GM18909 (cell line): ENCODE data around the gene EDAR.
A peak's percentile ranks its signal among the peaks of the same experiment; 100 is the strongest.

ENCODE experiments used
- ATAC-seq: cut with Tn5 transposase; IDR thresholded peaks from one replicate; pipeline ENCODE4 v1.9.1; 2021; ENCODE audit warnings: mild to moderate bottlenecking; ENCODE audit not compliant: unreplicated experiment, poor library complexity

EDAR gene

DNA sequence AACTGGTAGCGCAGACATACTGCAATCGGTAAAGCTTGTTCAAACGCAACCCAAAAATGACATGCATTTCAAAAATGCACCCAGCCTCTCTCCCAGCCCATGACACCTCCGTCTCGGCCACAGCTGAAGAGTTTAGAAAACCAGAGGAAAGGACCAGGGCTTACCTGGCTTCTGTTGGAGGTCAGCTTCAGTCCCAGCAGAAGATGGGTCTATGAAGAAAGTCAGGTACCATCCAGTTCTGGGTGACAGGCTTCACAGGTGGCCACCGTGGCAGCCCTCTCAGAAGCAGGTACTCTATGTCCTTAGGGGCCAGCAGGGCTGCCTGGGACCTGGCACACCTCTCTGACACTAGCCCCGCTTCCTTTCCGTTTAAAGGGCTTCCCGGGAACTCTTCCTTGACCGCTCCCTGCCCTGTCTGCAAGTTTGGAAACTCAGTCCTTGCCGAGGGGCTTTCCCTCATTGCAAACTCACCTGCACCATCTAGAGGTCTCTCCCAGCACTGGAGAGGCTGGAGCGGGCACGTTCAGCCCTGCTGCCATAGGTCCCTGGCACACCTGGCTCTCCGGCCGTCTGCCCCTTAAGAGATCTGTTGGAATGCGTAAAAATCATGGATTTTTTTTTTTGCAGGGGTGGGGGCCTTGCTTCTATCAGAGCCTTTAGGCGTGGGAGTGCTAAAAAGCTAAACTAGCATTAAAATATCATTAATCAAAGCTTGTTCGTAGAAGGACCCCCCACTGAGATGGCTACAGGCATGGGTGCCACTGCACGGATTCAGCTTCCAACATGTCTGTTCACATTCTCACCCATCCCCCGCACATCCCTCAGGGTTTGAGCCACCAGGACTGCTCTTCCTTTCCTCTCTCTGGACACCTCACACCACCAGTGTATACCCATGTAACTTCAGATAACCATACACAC is at the start of gene EDAR:
TSS of gene EDAR (minus strand) at position 425 of the 918 bp plus-strand sequence. CDS start 58,206 bp downstream, outside the sequence.
- ATAC-seq = no peak

DNA sequence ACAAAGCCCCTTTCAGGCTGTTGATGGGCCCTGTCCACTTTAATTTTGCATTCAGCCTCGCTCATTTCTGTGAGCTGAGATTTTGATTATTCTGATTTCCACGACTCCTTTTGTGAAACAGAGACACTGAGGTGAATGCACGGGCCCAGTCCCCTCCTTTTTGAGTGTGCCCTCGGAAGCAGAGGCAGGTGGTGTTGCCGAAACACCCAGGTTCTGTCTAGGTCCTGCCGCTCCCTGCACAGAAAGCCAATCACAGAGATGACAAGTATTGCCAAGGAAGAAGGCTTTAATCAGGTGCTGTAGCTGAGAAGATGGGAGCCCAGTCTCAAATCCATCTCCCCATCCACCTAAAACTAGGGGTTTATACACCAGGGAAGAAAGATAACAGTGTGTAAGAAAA is 44.2 kb upstream of the EDAR start:
- no peak for ATAC-seq

DNA sequence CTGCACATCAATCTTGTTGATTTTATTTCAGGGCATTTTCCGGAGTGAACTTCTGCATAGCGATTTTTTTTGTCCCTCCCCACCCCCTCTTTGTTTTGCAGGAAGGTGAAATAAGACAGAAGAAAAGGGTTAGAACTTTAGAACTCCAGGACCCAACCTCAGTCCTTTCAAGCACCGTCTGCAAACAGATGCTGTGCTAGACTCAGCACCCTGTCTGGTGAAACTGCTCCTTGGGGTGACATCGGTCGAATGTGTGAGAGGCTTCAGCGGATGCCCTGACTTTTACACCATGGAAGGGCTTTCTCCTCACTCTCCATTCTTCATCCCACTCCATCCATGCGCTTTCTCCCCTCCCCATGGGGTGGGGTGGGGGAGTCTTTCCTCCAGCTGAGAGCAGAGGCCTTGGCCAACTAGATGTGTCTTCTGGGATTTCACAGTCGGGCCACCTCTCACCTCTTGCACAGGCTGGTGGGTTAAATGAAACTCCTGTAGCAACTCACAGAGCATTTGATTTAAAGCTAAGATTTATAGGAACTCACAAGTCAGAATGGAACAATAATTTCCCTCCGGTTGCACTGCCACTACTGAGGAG is 43.3 kb upstream of the EDAR start:
- ATAC-seq = no peak

DNA sequence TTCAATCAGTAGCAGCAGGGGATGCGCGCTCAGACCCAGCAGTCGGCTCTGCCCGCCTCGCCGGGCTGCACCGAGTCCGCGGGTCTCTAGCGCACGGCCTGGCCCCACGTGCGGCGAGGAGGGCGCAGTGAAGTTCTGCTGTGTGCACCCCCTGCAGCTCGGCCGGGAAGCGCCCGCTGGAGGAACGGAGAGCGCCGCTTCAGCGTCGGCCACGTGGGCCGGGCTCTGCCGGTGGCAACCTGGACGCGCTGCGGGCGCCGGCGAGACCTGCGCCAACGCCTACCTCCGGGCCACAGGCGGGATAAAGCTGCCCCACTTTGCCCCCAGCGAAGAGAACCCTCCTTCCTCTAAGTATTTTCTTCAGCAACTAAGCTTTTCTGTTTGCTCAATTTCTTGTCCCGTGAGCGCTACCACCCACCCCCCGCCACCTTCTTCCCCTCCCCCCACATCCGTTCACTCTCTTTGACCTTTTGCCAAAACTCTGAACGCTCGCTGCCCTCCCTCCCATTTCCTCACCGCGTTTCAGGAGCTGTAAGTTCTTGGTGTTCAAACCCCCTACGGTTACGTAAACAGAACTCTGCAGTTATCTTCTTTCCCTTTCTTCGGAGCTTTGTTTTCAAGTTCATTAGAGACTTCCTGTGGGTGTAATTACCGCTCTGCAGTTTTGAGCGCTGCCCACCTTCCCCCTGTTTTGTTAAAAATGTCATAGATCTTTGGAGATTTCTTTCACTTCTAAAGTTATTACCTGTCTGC is 42.6 kb upstream of the EDAR start:
- ATAC-seq = peak; percentile 74

DNA sequence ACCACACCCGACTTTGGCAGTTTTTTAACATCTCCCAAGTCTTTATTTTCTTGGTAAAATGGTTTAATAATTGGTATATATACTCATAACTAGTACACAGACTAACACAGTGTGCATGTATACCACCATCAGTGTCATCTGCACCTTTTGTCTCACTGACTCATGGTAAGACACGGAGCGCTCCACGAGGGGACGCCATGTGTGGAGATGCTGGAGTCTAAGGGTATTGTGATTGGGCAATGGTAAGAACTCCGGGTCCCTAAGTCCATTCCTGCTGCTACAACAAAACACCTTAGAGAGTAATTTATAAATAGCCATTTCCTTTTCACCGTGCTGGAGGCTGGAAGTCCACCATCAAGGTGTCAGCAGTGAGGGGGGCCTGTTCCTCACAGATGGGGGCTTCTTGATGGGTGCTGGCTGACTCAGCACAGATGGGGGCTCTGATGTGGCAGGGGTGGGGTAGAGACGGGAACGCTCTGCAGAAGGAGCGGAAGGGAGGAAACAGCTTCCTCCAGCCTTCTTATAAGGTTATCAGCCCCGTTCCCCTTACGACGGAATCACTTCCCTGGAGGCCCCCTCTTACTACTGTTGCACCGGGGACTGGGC is 42.0 kb upstream of the EDAR start:
- no peak for ATAC-seq

DNA sequence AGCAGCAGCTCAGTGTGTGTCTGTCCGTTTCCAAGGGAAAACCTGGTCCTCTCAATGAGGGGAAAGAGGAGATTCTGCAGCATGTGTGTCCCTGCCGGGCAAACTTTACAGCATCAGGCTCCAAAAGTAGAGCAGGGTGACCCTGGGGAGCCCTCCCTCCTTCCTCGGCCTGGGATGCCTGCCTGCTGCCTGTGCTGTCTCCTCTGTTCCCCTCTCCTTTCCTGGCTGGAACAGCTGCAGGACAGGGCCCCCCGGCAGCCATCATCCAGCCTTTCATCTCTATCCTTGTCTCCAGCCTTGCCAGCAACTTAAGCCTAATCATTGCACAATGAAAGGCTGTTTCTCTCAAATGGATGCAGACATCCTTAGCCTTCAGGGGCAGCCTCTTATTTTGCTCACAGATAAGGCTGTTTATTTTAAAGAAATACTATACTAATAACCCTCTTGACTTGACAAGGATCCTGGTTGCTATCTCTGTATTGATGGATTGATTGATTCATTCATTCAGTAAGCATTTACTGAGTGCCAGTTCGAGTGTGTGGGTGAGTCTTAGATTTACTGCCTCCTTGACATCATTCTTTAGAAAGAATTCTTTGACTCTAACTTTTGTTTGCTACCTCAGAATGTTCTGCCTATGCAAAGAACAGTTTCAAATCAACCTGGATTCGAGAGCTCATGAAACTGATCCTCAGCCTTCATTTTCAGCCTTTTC is 40.6 kb upstream of the EDAR start:
- ATAC-seq = no peak

DNA sequence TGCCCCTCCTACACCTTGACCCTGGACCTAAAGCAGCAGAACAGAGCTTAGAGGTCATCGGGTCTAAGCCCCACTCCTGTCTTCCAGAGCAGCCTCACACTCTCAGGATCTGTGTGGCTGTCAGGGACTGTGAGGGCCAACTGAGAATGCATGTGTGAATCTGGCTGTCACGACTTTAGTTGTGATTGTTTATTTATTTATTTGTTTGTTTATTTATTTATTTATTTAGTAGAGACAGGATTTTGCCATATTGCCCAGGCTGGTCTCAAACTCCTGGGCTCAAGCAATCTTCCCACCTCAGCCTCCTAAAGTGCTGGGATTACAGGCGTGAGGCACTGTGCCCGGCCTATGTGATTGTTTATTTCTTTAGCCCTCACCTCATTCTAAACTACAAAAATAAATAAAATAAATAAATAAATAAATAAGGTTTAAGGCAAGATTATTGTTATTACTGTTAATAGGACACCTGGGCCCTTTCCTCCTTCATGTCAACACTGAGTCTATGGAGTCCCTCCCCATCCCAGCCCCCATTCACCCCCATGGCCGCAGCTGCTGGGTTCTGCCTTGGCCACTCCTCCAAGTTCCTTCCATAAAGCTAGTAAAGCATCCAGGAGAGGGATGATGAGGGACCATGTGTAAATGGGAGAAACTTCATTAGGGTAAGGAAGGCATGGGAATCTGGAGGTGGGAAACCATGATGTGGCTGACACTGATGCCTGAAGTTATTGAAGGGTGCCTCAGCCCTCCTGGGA is 39.9 kb upstream of the EDAR start:
- ATAC-seq = no peak

DNA sequence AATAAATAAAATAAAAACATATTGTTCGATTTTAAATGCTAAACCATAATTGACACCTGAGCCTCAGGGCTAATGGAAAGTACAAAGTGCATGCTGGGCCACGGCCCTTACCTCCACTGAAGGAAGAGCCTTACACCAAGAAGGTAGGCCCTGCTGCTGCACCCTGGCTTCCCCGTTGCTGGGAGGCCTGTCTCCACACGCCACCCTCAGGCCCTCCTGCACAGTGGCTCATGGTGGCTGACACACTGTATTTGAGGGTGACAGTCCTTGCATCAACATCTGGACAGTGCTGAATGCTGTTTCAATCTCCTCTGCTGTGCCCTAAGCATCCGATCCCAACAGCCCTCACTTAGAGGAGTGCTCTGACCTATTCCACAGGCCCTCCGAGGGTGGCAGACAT is 39.3 kb upstream of the EDAR start:
- no peak for ATAC-seq

DNA sequence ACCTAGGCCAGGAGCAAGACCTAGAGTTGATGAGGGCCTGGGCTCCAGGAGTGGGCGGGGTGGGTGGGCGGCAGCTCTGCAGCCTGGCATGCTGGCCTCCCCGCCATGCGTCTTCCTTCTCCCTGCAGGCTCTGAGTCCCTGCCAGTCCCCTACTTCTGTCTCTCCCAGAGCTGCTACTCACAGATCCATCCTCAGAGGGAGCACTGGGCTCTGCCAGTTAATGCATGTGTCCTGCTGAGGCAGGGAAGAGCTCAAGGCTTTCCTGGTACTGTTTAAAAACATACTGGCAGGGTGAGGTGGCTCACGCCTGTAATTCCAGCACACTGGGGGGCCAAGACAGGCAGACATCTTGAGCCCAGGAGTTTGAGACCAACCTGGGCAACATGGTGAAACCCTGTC is 38.7 kb upstream of the EDAR start:
- ATAC-seq = no peak

DNA sequence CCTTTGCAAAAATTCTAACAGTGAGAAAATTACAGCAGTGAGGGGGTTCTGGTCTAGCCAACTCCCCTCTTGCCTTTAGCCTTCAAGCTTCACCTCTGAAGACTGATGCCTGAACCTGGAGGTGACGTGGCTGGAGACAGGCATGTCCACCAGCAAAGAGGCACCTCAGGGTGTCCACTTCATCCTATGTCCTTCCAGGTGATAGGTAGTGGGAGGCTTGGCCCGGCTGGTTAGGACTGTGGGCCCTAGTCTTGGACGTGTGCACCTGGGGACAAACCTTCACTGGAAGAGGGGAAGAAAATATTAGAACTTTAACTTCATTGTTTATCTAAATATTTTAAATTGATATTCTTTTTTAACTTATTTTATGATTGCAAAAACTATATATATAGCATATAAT is 35.5 kb upstream of the EDAR start:
- no peak for ATAC-seq

DNA sequence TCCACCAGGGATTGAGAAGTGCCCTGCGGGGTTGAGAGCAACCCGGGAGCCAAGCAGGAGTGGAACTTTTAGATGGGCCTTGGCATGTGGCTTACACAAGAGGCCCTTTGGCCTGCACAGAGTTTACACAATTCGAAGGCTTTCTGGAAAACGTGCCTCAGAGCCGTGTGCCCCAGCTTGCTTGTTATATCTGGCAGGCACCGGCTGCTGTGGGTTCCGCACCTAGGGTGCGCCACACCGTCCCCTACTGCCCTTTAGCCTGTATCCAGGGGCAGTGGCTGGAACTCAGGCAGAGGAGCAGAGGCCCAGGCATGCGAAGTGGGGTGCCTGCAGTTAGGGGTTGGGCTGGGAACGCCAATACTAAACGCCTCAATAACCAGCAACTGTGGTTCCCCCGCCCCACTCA is 32.9 kb upstream of the EDAR start:
- no peak for ATAC-seq

DNA sequence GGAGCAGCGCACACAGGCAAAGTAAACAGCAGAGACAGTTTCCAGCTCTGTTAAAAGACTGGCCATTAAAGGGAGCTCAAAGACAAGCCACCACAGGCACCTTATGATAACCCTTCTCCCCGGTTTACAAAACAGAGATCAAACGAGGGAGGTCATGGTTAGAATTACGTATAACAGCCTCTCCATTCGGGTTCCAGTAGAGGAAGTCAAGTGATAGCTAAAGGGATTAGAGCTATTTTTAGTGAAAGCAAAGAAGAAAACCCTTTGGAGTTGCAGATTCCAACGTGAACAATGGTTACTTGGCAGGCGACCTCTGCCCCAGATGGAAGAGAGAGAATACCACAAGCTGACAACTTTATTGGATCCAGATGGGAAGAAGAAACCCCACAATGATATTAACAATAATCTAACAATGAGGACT is 31.2 kb upstream of the EDAR start:
- ATAC-seq = no peak

DNA sequence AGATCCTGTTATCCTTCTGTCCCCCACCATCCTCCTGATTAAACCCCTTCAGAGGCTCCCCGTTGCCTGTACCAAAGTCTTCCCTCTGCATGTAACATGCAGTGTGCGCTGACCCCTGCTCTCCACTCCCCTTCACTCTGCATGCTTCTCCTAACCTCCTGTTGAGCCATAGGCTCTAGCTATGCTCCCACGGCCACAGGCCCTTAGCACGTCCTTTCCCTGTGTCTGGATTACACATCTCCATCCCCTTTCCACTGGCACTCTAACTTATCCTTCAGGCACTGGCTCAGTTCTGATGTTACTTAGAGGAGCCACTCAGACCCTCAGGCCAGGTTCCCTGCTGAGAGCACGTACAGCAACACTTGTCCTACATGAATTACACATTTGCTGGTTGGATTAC is 29.4 kb upstream of the EDAR start:
- no peak for ATAC-seq

DNA sequence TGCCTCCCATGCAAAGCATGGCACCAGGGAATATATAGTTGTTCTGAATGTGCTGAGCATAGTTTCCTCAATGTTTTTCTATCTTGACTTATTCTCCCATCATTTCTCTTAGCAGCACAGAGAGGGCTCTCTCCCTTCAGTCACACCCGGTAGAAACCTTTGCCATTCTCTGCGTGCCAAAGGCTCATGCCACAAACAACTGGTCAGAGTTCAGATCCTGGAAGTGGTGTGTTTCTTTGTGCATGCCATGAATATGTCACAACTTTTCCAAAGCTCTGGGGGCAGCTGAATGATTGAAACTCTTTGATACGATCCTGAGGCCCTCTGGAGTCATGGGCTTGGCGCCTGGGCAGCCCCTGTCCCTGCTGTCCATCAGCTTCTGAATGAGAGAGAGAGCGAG is 28.0 kb upstream of the EDAR start:
- ATAC-seq = no peak

DNA sequence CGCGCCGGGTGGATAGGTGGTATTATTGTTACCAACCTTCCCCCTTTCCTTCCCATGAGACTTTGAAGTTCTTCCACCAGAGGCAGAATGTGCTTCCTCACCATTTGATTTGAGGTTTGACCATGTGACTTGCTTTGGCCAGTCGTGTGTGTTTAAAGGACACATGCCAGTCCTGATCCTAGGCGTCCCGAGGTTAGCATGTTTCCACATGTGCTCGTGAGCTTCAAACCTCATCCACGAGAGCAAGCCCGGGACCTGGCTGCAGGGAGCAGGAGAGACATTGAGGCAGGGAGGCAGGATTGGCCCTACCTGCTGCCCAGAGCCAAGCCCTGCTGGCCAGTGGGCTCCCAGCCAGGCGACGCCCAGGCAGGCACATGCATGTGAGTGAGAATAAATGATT is 27.4 kb upstream of the EDAR start:
- no peak for ATAC-seq

DNA sequence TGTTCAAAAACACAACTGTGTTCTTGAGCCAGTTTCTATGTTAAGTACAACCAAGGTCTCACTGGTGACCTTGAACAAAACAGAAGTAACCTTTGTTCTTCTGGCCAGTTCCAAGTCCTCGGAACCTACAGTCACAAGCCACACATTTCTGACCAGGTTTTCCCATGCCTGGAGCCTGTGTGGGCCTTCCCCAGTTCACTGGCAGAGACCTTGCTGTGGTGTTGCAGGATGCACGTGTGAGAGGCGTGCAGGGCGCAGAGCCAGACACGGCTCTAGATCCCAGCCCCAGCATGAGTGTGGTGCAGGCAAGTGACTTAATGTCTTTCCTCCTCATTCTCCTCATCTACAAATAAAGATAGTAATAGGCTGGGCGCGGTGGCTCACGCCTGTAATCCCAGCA is 25.5 kb upstream of the EDAR start:
- ATAC-seq = no peak

DNA sequence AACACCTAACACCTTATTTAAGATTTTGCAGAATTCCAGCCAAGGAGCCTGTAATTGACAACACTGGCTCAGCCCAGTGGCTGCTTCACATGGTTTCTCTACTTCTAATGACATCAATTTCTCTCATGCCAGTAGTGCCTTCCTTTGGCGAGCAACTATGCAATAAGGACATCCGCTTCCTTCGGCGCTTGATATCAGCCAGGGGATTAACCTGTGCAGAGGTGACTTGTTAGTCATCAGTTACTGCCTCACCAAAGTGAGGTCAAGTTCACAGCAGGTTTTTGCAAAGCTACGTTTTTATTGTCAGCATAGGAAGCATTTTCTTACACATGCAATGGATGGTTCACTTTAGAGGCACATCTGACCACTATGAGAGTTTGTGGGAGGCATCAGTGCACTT is 24.0 kb upstream of the EDAR start:
- ATAC-seq = no peak

DNA sequence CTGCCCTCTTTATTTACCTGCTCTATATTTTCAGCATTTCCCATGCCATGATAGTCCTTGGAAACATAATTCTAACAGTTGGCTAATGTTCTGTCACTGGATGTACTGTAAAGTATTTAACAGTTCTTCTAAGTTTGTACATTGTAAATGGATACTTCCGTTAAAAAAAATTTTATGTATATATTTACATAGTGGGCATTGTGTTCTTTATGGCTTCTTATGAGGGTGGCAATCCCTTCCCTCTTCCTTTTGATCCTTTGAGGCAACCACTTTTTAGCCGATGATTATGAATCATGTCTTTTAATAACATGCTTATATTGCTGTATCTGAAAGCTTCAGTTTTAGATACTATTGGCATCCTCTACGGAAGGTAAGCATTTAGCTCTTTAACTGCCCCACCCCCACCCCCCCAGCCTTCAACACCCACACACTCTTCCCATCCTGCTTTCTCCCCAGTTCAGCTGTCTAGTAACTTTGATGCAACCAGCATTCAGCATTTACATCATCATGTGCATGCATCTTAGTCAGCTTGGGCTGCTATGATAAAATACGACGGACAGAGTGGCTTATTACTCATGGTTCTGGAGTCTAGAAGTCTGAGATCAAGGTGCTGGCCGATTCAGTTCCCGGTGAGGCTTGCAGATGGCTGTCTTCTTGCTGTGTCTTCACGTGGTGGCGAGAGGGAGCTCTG is 21.0 kb upstream of the EDAR start:
- ATAC-seq = no peak

DNA sequence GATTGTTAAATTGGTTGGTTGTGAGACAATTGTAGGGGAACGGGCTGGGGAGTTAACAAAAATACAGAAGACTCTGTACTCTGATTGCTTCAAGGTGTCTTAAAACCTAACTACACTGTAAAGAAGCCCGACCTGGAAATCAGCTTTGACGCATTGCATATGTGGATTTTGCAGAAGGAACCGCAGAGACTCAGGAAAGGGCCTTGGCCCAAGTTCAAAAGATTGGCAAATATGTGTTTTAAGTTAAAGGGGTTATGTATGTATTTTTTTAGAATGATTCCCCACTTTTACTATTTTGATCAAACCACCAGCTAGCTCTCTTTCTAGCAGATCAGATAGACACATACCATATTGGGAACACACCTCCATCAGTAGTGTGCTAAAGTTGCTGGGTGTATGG is 18.0 kb upstream of the EDAR start:
- no peak for ATAC-seq
